HG03460 (cell line): ENCODE measurements around the gene ZSCAN10.

Experiments
- ATAC-seq: cut with Tn5 transposase; IDR thresholded peaks from one replicate; pipeline ENCODE4 v1.9.1; 2021; ENCODE audit not compliant: unreplicated experiment

Gene ZSCAN10

GRCh38 chr16:3134338-3135125, 35.4 kb upstream of the ZSCAN10 start, which contains the start of gene ZNF213:
Gene ZNF213 (plus strand): TSS chr16:3135029. CDS start chr16:3137281, 2,252 bp downstream.
- ATAC-seq, result peak; percentile 90

- ATAC-seq, result no peak
These were observed 34.8 kb upstream of the ZSCAN10 start for GRCh38 chr16:3133844-3134243.

DNA sequence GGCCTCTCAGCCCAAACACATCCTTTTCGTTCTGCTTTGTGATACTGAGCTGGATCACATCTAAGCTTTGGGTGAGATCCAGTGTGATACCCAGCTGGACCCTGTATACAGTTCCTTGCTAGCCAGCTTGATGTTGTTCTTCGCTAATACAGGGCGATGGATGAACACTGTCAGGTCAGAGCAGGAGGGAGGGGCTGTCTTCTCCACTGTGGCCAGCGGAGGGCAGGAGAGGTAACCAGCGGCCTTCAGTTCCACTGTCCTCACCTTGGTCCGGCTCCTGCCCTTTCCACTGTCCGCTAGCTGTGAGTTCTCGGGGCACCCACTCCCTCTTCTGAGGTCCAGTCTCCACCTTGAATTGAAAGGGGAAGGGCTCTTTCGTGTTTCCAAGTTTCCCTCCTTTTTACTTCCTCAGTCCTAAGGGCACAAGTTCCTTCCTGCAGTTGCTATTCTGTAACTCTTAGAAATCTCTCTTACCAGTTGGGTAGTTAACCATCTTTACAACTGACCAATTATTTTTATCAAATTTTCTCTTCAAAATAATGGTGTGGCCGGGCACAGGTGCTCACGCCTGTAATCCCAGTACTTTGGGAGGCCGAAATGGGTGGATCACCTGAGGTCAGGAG, 32.8 kb upstream of the ZSCAN10 start:
- no peak for ATAC-seq

DNA sequence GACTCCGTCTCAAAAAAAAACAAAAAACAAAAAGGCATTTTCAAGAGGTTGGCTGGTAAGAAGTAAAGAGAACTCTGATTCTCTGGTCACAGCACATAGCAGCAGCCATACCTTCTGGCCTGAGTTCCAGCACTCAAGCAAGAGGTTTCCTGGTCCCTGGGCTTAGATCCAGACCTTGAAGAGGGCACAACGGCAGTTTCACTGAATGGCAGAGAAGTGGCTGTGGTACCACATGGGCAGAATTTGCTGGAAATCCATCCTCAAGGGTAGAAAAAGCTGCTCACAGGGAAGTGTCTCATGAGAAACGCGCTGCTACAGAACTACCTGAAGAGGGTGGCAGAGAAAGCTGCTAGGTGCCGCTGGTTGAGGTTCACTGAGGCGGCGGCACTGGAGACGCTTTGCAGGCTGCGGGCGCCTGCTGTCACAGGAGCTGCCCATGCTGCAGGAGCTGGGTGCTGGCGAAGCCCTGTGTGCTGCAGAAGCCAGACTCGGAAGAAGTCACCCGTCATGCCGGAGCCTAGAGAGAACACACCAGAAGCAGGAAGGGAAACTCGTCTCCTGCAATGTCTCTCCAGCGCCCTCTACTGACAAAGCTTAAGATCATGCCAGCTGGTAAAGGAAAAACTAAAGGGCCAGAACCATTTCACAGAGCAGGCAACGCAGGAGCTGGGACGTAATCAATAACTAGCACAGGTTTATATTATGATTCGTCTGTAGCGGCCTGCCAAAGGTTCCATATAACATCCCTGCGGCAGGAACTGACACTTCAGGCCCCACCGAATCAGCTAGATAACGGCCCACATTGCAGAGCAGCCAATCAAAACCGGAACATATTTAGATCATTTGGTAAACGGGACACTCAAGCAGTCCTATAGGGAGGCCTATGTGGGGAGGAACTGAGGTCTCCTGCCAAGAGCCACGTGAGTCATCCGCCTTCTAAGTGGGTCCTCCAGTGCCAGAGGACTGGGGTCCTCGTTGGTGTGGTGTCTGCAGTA, 30.3 kb upstream of the ZSCAN10 start:
- no peak for ATAC-seq

DNA sequence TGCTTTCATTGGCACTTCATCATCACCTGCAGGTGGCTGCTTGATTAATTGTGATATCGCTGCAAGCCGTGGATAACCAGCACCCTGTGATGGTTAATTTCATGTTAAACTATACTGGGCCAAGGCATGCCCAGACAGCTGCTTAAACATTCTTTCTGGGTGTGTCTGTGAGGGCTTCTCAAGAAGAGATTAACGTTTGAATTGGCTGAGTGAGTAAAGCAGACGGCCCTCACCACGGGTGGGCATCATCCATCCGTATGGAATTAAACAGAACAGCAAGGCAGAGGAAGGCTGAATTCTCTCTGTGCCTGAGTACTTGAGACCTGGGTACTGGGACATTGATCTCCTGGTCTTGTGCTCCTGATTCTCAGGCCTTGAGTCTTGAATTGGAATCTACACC, 28.7 kb upstream of the ZSCAN10 start:
- ATAC-seq, result no peak

DNA sequence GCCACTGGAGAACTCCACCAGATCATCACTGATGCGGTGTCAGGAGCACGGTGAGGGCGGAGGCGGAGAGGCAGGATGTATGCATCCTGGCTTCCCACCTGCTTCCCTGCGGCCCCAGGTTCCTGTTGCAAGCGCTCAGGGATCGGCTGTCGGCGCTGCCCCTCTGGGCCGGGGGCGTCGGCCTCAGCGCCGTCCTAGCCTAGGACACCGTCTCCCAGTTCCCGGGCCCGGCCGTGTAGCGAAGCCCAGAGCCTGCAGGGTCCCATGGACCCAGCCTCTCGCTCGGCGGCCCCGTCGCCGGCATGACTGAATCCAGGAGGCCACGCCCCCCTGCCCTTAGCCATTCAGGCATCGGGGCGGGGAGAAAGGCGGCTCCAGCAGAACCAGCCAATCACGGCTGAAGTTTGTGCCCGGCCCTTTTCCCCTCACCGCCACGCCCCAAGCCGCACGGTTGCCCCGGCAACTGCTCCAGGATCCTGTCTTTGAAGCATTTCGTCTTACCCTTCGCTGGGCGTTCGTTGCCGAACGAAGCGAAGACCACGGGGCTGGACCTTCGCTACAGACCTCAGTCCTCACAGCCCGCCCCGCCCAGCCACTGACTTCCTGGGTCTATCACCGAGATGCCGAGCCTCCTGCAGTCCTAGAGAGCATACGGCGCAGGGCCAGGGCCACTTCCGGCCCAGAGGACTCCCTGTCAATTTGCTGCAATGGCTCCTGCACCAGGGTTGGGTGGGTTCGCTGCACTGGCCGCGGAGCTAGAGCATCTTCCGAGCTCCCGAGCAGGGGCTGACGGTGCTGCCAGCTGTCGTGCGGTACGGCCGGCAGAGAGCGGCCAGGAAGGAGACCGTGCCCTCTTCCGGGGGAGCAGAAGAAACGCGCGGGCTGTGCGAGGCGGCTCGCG, 25.1 kb upstream of the ZSCAN10 start:
- peak; percentile 85 for ATAC-seq

- ATAC-seq, result no peak
These were observed 24.0 kb upstream of the ZSCAN10 start for GRCh38 chr16:3122926-3123570.

DNA sequence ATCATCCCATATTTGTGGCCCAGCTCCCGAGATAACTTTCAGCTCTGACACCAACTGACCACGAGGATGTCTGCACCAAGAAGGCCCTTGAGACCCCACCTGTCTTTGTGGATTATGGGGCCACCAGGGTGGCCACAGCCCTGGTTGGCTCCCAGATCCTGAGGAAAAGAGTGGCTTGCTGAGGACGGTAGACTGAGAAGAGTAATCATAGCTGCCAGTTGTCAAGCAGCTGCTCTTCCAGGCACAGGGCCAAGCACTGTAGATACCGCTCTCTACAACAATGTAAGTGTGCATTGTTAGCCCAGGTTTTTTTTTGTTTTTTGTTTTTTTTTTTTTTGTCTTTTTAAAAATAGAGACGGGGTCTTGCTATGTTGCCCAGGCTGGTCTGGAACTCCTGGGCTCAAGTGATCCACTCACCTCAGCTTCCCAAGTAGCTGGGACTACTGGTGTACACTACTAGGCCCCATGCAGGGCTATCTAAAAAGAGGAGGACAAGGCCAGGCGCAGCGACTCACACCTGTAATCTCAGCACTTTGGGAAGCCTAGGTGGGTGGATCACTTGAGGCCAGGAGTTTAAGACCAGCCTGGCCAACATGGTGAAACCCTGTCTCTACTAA, 22.9 kb upstream of the ZSCAN10 start:
- ATAC-seq, result no peak

DNA sequence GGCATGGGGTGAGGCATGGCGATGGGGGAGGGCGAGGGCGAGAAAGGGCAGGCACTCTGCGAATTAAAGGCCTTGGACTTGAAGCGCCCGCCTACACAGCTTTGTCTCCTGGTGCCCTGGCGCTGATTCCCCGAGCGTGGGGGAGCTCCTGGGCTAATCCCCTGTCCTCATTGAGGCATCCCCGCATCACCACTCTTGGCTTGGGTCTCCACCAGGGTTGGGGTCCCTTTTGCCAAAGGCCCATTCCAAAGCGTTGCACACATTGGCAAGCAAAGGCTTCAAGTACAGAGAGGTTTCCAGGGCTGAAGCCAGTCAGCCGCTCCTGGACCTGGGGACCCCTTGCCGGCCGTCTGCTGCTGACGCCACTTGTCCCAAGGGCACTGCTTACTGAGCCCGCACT, 21.3 kb upstream of the ZSCAN10 start:
- ATAC-seq, result no peak

DNA sequence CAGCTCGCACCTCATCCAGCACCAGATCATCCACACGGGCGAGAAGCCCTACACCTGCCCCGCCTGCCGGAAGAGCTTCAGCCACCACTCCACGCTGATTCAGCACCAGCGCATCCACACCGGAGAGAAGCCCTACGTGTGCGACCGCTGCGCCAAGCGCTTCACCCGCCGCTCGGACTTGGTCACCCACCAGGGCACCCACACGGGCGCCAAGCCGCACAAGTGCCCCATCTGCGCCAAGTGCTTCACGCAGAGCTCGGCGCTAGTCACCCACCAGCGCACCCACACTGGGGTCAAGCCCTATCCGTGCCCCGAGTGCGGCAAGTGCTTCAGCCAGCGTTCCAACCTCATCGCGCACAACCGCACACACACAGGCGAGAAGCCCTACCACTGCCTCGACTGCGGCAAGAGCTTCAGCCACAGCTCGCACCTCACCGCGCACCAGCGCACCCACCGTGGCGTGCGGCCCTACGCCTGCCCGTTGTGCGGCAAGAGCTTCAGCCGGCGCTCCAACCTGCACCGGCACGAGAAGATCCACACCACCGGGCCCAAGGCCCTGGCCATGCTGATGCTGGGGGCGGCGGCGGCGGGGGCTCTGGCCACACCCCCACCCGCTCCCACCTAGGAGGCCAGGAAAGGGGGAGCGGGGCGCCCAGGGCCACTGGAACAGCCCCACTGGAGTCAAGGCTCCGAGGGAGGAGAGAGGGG, 20.8 kb upstream of the ZSCAN10 start:
- ATAC-seq, result no peak

DNA sequence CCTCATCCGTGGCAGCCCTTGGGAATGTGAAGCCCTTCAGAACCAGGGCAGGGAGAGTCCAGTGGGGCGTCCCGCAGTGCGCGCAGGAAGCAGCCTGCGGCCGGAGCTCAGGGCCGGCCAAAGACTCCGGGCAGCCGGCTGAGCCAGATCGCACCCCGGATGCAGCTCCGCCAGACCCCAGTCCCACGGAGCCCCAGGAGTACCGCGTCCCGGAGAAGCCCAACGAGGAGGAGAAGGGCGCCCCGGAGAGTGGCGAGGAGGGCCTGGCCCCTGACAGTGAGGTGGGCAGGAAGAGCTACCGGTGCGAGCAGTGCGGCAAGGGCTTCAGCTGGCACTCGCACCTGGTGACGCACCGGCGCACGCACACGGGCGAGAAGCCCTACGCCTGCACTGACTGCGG, 20.2 kb upstream of the ZSCAN10 start:
- ATAC-seq, result no peak

- no peak for ATAC-seq
These were observed 19.8 kb upstream of the ZSCAN10 start for GRCh38 chr16:3118846-3119245.

DNA sequence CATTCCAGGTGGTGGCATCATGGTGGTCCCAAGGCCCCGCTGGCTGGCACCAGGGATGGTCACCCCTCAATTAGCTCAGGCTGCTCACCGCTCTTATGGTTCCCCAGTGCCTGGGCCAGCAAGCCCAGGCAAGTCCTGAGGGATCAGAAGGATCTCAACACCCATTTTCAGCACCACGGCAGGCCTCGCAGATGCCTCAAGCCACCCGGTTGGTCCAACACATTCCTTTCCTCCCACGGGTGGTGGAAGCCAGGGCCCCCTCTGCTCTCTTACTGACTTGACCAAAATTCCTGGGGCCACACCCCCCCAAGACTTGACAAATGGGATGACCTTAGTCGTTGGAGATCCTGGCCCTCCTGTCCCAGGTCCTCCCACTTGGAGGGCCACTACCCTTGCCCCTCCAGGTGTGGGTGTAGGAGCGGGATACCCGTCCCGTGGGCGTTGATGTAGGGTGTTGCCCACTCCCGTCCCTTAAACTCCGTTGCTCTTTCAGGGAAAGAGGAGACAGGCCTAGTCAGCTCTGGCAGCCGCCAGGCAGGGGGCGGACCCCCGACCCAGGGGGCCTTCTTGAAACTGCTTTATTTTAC, 19.2 kb upstream of the ZSCAN10 start:
- no peak for ATAC-seq

GRCh38 chr16:3115561-3115960, 16.5 kb upstream of the ZSCAN10 start:
- no peak for ATAC-seq

- ATAC-seq, result no peak
These were observed 15.9 kb upstream of the ZSCAN10 start for GRCh38 chr16:3115003-3115402.

GRCh38 chr16:3113765-3114479, 14.8 kb upstream of the ZSCAN10 start:
- no peak for ATAC-seq

GRCh38 chr16:3112881-3113574, 13.9 kb upstream of the ZSCAN10 start:
- ATAC-seq, result no peak
